Superior temporal gyrus (tissue), 1 donor: Measurements from ENCODE around the gene RRN3.
A peak's percentile ranks its signal among the peaks of the same experiment; 100 is the strongest.
"Not testable (repeated sequence)": the region's sequence is repeated elsewhere in the genome, so short reads cannot be mapped to it uniquely, and the experiment has no call there.

Source experiments
- DNase-seq: peaks from one replicate; pipeline ENCODE4 v3.0.0-alpha.2; 2016; ENCODE audit errors: extremely low spot score

RRN3 gene

GRCh38 chr16:15028801-15029698 is 65.0 kb downstream of the RRN3 start:
- not testable (repeated sequence) for DNase-seq

GRCh38 chr16:15028345-15028715 is 65.7 kb downstream of the RRN3 start:
- not testable (repeated sequence) for DNase-seq

GRCh38 chr16:15027503-15028344 is 66.3 kb downstream of the RRN3 start:
- DNase-seq, result not testable (repeated sequence)

GRCh38 chr16:15027051-15027450 is 67.0 kb downstream of the RRN3 start:
- DNase-seq, result not testable (repeated sequence)

- DNase-seq, result not testable (repeated sequence)
Observed at GRCh38 chr16:15025234-15025951, 68.7 kb downstream of the RRN3 start.

GRCh38 chr16:15024858-15025199 is 69.2 kb downstream of the RRN3 start:
- not testable (repeated sequence) for DNase-seq

GRCh38 chr16:15023381-15024077 is 70.5 kb downstream of the RRN3 start:
- not testable (repeated sequence) for DNase-seq

- DNase-seq, result peak; percentile 62
Observed at GRCh38 chr16:15022194-15022593, 71.9 kb downstream of the RRN3 start.

GRCh38 chr16:15021429-15021828 is 72.6 kb downstream of the RRN3 start:
- not testable (repeated sequence) for DNase-seq

GRCh38 chr16:15016951-15017580 is 77.0 kb downstream of the RRN3 start:
- not testable (repeated sequence) for DNase-seq

GRCh38 chr16:15016354-15016753 is 77.7 kb downstream of the RRN3 start:
- DNase-seq, result not testable (repeated sequence)

GRCh38 chr16:15015671-15016070 is 78.4 kb downstream of the RRN3 start:
- DNase-seq, result not testable (repeated sequence)

GRCh38 chr16:15012941-15013340 is 81.1 kb downstream of the RRN3 start:
- DNase-seq, result not testable (repeated sequence)
